Measurements from ENCODE around the gene C6orf15. TPM values are rescaled to one million over a fixed set of nuclear protein-coding genes. Genes with fewer than 3 reads are reported as not detected.
A peak's percentile ranks its signal among the peaks of the same experiment; 100 is the strongest.

The C6orf15 gene
- total RNA-seq, 1 experiment from 2014 or later: not detected

DNA sequence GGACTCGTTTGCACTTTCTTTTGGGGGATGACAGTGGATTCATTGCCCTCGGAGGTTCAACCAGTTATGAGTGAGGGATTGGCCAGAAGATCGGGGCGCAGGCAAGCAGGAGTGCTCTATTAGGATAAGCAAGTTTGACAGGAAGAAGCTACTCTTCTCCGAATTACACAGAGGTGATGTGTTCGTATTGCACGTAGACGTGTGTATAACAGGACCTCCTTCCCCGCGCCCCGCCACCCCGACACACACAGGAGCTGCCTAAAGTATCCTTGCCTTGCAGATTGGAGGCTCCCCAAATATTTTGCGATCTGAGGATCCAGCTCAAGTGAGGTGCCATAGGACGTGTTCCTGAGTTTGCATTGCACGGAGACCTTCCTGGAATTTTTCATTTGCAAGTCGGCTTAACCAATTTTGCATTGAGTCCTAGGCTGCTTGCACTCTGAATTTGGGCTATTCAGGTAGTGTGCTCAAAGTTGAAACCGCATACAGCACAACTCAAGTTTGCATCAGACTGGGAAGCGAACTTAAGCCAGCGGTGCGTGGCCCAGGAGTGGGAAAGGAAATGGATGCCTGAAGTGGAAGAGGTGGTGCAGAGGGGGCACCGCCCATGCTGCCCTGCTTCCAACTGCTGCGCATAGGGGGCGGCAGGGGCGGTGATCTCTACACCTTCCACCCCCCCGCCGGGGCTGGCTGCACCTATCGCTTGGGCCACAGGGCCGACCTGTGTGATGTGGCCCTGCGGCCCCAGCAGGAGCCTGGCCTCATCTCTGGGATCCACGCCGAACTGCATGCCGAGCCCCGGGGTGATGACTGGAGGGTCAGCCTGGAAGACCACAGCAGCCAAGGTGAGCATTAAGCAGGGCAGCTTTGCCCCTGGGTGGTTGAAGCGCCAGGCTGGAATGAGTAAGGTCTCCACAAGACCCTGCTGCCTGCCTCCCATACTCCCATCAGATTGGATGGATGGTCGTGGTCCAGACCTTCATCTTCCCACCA lies 46.8 kb upstream of the C6orf15 start:
- H3K27me3 Mint-ChIP-seq (ENCODE audit: insufficient read depth, unreplicated experiment): no peaks in the 10 kb centered on the region
- no peak for DNase-seq
- TSS peak; percentile 54 for BruUV-seq (replicated peaks)
- H3K4me3 ChIP-seq (ENCODE audit: low read depth, low read length): peak overlapping the region; percentile 74
- H3K27ac Mint-ChIP-seq (ENCODE audit: unreplicated experiment): peak overlapping the region; percentile 85
- intact Hi-C loops (cut with micrococcal nuclease; ENCODE audit: unreplicated experiment): no loop called here
- no peaks in the 10 kb centered on the region for H3K36me3 ChIP-seq (ENCODE audit: control insufficient read depth, insufficient read depth, low read length)
- POLR2A ChIA-PET: interaction anchor here (0.7 to 1.8 kb wide), 2 partner anchors 9 to 244 kb away, joined by 3 to 5 read pairs; partner anchors contain the start of gene MICA
- H3K9me3 Mint-ChIP-seq (ENCODE audit: unreplicated experiment): no peaks in the 10 kb centered on the region
- CTCF ChIA-PET: interaction anchor here (1.0 to 1.6 kb wide), 5 partner anchors 30 to 208 kb away, joined by 3 to 8 read pairs (median 4); no protein-coding TSS in a partner anchor
- peaks cover 17% of the 10 kb centered on the region for H3K36me3 Mint-ChIP-seq (ENCODE audit: insufficient read depth, unreplicated experiment)
- H3K9me3 ChIP-seq: no peaks in the 10 kb centered on the region
- no peaks in the 10 kb centered on the region for H3K4me1 Mint-ChIP-seq (ENCODE audit: low read depth, unreplicated experiment)
- H3K4me1 ChIP-seq: peaks cover 11% of the 10 kb centered on the region; the same call in 1 of the 2 replicates
- H3K4me3 Mint-ChIP-seq (ENCODE audit: unreplicated experiment): peak overlapping the region; percentile 84
- TF ChIP-seq, protein P1, sequence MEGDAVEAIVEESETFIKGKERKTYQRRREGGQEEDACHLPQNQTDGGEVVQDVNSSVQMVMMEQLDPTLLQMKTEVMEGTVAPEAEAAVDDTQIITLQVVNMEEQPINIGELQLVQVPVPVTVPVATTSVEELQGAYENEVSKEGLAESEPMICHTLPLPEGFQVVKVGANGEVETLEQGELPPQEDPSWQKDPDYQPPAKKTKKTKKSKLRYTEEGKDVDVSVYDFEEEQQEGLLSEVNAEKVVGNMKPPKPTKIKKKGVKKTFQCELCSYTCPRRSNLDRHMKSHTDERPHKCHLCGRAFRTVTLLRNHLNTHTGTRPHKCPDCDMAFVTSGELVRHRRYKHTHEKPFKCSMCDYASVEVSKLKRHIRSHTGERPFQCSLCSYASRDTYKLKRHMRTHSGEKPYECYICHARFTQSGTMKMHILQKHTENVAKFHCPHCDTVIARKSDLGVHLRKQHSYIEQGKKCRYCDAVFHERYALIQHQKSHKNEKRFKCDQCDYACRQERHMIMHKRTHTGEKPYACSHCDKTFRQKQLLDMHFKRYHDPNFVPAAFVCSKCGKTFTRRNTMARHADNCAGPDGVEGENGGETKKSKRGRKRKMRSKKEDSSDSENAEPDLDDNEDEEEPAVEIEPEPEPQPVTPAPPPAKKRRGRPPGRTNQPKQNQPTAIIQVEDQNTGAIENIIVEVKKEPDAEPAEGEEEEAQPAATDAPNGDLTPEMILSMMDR (IDR thresholded peaks at IDR 0.05; ENCODE audit: insufficient read depth in 1 of 2, low read depth in 1 of 2, low read length in 1 of 2, severe bottlenecking in 1 of 2, unreplicated experiment in 1 of 2): no peak
- H3K27me3 ChIP-seq (replicated peaks; ENCODE audit: control insufficient read depth, insufficient read depth, low read length): no peaks in the 10 kb centered on the region

DNA sequence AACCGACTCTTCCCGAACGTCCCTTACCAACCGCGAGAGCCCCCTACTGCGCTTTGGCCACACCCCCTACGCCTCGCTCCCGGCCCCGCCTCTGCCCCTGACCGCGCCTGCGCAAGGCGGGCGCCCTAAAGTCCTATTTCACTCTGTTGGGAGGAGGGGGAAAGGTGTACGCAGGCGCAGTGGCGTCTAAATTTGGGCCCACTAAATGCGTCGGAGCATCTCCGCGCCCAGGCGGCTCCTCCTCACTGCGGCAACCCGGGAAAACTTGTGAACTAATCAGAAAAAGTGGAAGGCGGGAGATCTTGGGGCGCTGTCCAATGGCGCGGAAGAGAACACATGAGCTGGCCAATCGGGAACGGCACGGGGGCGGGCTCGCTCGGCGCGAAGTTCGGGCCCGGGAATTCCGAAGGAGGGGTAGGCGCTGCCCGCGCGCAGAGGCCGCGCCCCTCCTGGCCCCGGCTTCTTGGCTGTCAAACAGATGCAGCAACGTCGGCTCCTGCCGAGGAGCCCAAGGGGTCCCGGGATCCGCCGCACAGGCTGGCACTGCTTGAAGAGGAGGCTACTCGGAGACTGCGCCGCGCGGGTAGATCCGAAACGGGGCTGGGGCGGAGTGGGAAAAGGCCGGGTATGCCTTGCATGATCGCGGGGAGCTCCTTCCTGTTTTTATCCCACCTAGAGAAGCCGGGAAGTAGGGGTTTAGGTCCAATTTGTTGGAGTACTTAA lies 45.9 kb upstream of the C6orf15 start, which contains the start of gene TCF19:
TCF19 (plus strand) TSS at position 450 of the 723 bp plus-strand sequence. CDS start 881 bp downstream, outside the sequence.
- Mint-ChIP-seq H3K27me3 (ENCODE audit: insufficient read depth, unreplicated experiment) (no peaks in the 10 kb centered on the region), H3K4me1 (ENCODE audit: low read depth, unreplicated experiment) (no peaks in the 10 kb centered on the region), H3K4me3 (ENCODE audit: unreplicated experiment) (peak within 1 kb of the TSS; percentile 84), H3K36me3 (ENCODE audit: insufficient read depth, unreplicated experiment) (peaks cover 17% of the 10 kb centered on the region), H3K9me3 (ENCODE audit: unreplicated experiment) (no peaks in the 10 kb centered on the region), H3K27ac (ENCODE audit: unreplicated experiment) (peak within 1 kb of the TSS; percentile 85)
- no peaks in the 10 kb centered on the region for H3K27me3 ChIP-seq (replicated peaks; ENCODE audit: control insufficient read depth, insufficient read depth, low read length)
- no TSS peak for BruUV-seq (replicated peaks)
- TF ChIP-seq, protein P1 (IDR thresholded peaks at IDR 0.05; ENCODE audit: insufficient read depth in 1 of 2, low read depth in 1 of 2, low read length in 1 of 2, severe bottlenecking in 1 of 2, unreplicated experiment in 1 of 2): no peak
- H3K4me1 ChIP-seq: peaks cover 11% of the 10 kb centered on the region; the same call in 1 of the 2 replicates
- H3K9me3 ChIP-seq: no peaks in the 10 kb centered on the region
- no peaks in the 10 kb centered on the region for H3K36me3 ChIP-seq (ENCODE audit: control insufficient read depth, insufficient read depth, low read length)
- DNase-seq: peak; percentile 97 to 98
- H3K4me3 ChIP-seq (ENCODE audit: low read depth, low read length): peak within 1 kb of the TSS; percentile 74
- ChIA-PET POLR2A (interaction anchor here (0.6 to 1.8 kb wide), 3 partner anchors 8 to 383 kb away, joined by 3 to 5 read pairs (median 4); partner anchors contain the start of genes DDX39B and MICA), CTCF (interaction anchor here (1.0 to 1.6 kb wide), 5 partner anchors 30 to 208 kb away, joined by 3 to 8 read pairs (median 4); no protein-coding TSS in a partner anchor)
- intact Hi-C loops (cut with micrococcal nuclease; ENCODE audit: unreplicated experiment): no loop called here

Data from Caco-2 (cell line).